SK-N-MC (cell line): Measurements from ENCODE around the gene CHM.

ENCODE experiments used
- DNase-seq: peaks from one replicate; pipeline ENCODE4 v3.0.0-alpha.2; 2011; ENCODE audit warnings: low read depth, low spot score
- H3K27ac ChIP-seq: fragments of 200-600 bp; sonication (generic); 2 replicates; pipeline ENCODE4 v1.5.1; 2016; ENCODE audit warnings: mixed run types
- H3K36me3 ChIP-seq: fragments of 200-600 bp; sonication (generic); 2 replicates; pipeline ENCODE4 v1.6.1; 2017; ENCODE audit warnings: antibody characterized with exemption, low read length, mixed read lengths; ENCODE audit not compliant: insufficient read depth
- H3K4me3 ChIP-seq: fragments of 200-600 bp; sonication (generic); 2 replicates; pipeline ENCODE4 v1.5.1; 2016
- H3K9ac ChIP-seq: fragments of 200-600 bp; sonication (generic); 2 replicates; pipeline ENCODE4 v1.8.0; 2017; ENCODE audit warnings: mixed run types, mixed read lengths; ENCODE audit not compliant: insufficient read length
- H3K9me3 ChIP-seq: fragments of 200-600 bp; sonication (generic); 2 replicates; pipeline ENCODE4 v1.6.1; 2017; ENCODE audit warnings: low read depth, mild to moderate bottlenecking, antibody characterized with exemption, low read length, moderate library complexity, mixed read lengths
- EZH2 ChIP-seq: fragments of 200-600 bp; sonication (generic); IDR thresholded peaks from one replicate; pipeline ENCODE4 v1.6.1; 2017; ENCODE audit warnings: antibody characterized with exemption
- FOXP2 ChIP-seq: optimal IDR thresholded peaks from 2 replicates; pipeline ENCODE3; 2011; ENCODE audit warnings: mild to moderate bottlenecking, moderate library complexity; ENCODE audit not compliant: insufficient read depth; ENCODE audit errors: extremely low read length, control extremely low read depth
- POLR2AphosphoS5 ChIP-seq: IDR thresholded peaks from 2 replicates; pipeline ENCODE4 v1.6.1; 2012; ENCODE audit warnings: mild to moderate bottlenecking, low read depth, low read length, borderline replicate concordance

CHM gene

GRCh38 chrX:85828771-85829170 lies 218.6 kb downstream of the CHM start:
- no peak overlapping the region for H3K27ac ChIP-seq
- no peaks in the 10 kb centered on the region for H3K36me3 ChIP-seq
- no peak overlapping the region for H3K9ac ChIP-seq
- no peak for TF ChIP-seq EZH2
- TF ChIP-seq FOXP2: no peak
- TF ChIP-seq POLR2AphosphoS5: no peak
- H3K4me3 ChIP-seq: no peak overlapping the region
- no peak for DNase-seq
- H3K9me3 ChIP-seq: no peaks in the 10 kb centered on the region

- no peaks in the 10 kb centered on the region for H3K36me3 ChIP-seq
- TF ChIP-seq POLR2AphosphoS5 (no peak), FOXP2 (no peak), EZH2 (no peak)
- H3K27ac ChIP-seq: no peak overlapping the region
- H3K9me3 ChIP-seq: no peaks in the 10 kb centered on the region
- no peak overlapping the region for H3K4me3 ChIP-seq
- no peak overlapping the region for H3K9ac ChIP-seq
- DNase-seq: no peak
Measured at GRCh38 chrX:85815203-85815751, 232.1 kb downstream of the CHM start.
